Posterior cingulate gyrus (tissue), 11 donors: ENCODE data around the gene OASL.

Experiments used
- DNase-seq, 10 donors: peaks; one replicate each; pipeline versions ENCODE4 v3.0.0 to v3.0.0-alpha.2; 2020 to 2021; ENCODE audit warnings: mixed read lengths in 3 of 10
- intact Hi-C: fragments of 100-400 bp; cut with DNase I; formaldehyde crosslinking; loops from one replicate; pipeline ENCODE4 v1.15.1; 2023

OASL gene

DNA sequence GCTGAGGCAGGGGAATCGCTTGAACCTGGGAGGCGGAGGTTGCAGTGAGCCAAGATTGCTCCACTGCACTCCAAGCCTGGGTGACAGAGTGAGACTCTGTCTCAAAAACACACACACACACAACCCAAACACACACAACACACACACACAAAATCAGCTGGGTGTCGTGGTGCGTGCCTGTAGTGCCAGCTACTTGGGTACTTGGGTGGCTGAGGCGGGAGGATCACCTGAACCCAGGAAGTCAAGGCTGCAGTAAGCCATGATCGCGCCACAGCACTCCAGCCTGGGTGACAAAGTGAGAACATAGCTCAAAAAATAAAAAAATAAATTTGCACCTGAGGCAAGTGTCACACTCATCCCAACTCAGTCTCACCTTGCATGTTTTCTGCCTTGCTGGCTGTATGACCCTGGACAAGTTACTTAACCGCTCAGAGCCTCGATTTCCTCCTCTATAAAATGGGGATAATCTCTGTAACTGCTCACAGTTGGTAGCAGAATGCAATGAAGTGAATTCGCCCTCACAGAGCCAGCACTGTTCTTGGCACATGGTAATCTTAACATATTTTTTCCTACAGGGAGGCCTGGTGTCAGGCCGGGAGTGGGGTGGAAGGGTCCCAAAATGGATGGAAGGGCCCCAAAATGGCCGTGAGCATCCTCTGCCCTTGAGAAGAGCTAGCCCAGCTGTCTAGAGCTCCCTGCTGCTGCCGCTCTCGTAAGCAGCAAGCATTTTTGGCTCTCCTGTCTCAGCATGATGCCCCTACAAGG is 61.3 kb downstream of the OASL start:
- peak in 3 of 10 donors; percentile 52 to 64 (median 57) for DNase-seq
- intact Hi-C loops = loop anchor here (10.0 kb wide), 1 partner anchor 253 kb away; the partner anchor contains the start of gene ACADS

- intact Hi-C loops = loop anchor here (10.0 kb wide), 1 partner anchor 248 kb away; the partner anchor contains the start of gene ACADS
- peak in 2 of 10 donors; percentile 38 to 55 for DNase-seq
These were observed 66.0 kb downstream of the OASL start for GRCh38 chr12:120972870-120973543.

DNA sequence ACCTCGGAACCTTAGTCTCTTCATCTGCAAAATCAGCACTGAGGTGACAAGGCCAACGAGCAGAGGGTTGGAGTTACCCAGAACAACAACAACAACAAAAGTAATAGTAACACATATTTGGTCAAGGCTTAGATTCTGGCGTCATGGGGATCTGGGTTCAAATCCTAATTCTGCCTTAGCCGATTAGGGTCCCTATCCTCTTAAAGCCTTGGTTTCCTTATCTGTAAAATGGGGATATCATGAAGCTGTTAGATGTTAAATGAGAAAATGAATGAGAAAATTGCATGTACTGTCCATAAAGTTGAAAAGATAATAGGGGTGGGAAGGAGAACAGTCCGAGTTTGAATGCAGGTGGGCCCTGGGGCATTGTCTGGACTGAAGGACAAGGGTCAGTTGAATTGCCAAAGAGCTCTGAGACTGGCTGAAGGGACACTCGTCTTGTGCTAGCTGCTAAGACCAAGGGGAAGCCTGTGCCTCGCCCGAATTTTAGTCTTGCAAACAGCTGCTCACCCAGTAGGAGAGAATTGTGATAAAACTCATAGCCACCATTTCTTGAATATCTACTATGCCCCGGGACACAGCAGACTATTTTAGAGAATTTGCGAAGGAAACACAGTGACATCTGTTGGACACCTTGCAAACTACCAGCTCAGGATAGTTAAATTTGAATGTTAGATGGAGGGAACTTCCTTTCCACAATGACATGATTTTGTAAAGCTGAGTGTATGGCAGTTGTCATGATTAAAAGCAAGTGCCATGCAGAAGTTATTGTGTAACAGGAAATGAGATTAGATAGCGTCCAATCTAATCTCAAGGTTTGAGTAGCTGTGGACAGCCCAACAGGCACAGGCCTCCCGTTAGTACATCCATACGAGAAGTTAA is 67.5 kb downstream of the OASL start:
- peak in 4 of 10 donors; percentile 4 to 69 (median 18) for DNase-seq
- intact Hi-C loops = loop anchor here (1.0 to 10.0 kb wide), 3 partner anchors 247 to 388 kb away; partner anchors contain the start of gene ACADS

- DNase-seq = peak in 2 of 10 donors; percentile 4 to 19
- intact Hi-C loops = loop anchor here (2.0 to 10.0 kb wide), 2 partner anchors 246 to 322 kb away; partner anchors contain the start of gene ACADS
These were observed 68.7 kb downstream of the OASL start for GRCh38 chr12:120970310-120970709.
